DMS79 treated with DMSO at 0.1 percent for 48 hours (cell line): ENCODE measurements around the gene BAHCC1.
A peak's percentile ranks its signal among the peaks of the same experiment; 100 is the strongest.
"Not testable (repeated sequence)": the region's sequence is repeated elsewhere in the genome, so short reads cannot be mapped to it uniquely, and the experiment has no call there.

ENCODE experiments used
- DNase-seq: peaks from one replicate; lab custom pipeline; 2025; lab: John Stamatoyannopoulos, UW

Gene BAHCC1

DNA sequence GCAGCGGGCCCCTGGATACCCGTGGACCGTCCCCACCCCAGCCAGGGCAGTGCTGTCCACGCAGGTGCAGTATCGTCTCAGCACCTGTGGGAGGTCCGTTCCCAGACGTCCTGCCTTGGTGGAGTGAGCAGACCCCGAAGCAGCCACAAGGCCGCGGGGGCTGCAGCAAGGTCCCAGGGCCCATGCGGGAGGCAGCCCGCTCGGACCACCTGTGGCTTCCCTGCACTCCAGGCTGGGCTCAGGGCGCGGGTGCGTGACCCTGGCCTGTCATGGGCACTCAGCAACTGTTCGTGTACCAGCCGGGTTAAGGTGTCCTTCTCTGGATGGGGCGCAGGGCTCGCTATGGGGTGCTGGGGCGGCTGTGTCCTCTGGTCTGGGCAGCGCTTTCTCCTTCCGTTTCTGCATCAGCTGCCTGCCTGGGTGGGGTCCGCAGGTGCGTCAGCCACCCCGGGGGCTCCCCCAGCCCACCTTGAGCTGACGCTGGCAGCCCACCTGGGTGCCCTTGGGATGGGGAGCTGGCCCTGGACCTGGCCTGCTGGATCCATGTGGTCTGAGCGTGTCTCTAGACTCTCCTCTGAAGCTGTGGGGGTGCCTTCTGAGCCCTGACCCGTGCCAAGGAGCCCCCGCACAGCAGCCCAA, 18.4 kb downstream of the BAHCC1 start:
- no peak for DNase-seq

DNA sequence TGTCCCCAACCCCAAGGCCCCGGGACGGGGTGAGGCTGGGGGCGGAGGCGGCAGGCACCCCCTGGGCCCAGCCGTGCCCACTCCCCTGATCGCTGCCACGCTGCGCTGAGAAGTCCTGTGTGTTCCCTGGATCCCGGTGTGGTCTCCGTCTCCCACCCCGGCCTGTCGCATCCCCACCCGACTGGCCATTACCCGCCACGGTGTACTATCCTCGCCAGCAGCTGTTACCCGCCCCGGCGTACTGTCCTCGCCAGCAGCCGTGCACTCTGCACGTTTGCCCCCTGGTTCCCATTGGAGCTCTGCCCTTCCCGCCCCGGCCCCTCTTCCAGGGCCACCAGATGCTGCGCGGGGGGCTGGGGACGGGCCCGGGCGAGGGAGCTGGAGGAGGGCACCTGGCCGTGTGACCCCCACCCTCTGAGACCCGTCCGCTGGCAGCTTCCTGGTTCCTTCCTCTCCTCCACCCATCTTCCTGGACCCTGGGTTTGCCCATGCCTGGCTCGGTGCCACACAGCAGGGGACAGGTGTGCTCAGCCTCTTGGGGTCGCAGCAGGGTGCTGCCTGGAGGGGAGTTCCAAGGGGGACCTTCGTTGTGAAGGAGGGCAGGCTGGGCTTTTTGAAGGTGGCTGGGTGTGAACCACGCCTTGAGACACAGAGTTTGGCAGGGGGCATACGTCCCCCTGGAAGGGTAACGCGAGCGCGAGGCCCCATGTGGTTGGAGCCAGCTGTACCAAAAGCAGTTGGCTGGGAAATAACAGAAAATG, 19.7 kb downstream of the BAHCC1 start:
- DNase-seq = no peak

DNA sequence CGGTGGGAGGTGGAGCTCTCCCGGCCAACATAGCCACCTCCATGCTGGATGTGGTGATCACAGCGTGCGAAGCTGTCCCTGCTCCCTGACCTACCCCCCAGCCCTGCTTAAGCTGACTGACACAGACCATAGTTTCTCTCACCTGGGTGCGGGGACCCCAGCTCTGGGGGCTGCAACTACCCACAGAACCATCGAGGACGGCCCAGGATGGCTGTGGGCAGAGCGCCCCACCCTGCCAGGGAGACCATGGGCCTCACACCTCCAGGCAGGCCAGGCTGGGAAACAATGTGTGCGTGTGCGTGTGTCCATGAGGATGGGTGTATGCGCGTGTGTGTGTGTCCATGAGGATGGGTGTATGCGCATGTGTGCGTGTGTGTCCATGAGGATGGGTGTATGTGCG, 20.4 kb downstream of the BAHCC1 start:
- no peak for DNase-seq

DNA sequence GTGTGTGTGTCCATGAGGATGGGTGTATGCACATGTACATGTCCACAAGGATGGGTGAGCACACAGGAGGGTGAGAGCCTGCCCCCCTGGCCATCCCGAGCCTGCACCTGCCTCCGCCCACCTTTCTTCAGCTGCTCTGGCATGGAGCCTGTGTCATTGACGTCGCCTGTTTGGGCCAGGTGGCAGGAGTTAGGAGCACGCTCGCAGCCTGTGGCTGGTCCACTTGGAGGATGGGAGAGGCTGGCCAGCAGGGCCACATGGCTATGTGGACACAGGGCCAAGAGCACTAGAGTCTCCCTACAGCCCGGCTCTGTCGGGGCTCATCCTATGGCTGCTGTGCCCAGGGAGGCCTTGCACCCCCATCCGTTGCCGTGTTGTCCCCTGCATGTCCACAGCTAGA, 21.4 kb downstream of the BAHCC1 start:
- DNase-seq = peak; percentile 36

DNA sequence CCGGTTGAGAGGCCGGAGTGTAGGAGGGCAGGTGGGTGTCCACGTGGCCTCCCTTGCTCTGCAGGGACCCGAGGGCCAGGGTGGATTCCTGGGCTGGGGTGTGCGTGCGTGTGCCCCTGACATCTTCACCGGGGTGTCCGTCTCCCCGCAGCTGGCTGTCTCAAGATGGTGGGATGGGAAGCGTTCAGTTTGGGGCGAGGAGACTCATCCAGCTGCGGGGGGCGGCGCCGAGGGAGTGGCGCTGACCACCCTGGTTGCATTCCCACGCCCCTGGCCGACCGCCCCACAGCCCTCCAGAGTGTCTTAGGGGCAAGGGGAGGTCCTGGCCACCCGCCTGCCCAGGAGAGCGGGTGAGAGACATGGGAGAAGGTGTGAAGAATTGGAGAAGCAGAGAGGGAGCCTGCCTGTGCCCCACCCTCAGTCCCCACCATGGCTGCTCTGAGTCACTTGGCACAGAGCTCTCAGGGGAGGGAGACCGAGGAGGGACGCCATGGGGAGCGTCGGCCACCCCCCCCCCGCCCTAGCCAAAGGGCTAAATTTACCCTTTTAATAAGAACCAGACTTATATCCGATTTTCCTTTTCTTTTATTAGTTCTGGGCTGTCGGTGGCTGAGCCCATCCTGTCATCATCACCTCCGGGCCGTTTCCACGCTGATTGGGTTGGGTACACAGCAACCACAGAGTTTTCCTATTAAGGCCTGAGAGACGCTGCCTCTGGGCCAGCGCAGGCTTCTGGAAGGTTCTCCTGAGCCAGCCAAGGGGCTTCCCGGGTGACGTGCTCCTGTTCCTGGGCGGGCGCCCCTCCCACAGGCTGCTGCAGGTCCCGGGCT, 22.0 kb downstream of the BAHCC1 start:
- no peak for DNase-seq

DNA sequence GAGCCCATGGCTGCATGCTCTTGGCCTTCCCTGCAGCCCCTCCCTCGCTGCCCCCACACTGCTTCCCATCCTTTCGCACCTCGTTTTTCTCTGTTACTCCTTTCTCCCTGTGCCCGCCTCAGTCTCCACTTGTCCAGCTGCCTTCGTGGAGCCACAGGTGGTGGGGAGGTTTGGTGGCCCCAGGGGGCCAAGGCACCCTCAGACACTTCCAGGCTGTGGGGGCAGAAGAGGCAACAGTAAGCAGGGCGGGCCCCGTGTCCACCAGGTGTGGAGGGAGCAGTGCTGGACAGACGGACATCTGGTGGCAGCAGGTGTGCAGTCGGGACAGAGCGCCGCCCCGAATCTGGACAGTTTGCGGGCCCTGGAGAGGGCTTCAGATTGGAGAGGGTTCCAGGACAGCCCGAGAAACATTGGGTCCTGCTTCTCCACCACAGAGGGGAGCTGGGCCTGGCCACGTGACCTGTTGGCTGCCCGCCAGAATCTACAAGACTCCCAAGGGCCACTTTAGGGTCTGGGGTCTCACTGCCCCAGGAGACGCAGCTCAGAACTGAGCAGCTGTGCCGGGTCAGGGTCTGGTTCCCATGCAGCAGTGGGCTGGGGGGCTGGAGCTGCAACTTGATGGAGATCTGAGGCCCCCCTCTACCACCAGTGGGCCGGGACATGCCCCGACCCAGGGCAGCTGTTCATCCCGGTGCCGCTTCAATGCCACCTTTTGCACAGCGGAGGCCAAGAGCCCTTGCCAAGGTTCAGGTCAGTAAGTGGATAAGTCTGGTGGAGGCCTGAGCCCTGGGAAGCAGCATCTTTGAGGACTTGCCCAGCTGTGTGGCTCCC, 22.8 kb downstream of the BAHCC1 start:
- DNase-seq = peak; percentile 55

DNA sequence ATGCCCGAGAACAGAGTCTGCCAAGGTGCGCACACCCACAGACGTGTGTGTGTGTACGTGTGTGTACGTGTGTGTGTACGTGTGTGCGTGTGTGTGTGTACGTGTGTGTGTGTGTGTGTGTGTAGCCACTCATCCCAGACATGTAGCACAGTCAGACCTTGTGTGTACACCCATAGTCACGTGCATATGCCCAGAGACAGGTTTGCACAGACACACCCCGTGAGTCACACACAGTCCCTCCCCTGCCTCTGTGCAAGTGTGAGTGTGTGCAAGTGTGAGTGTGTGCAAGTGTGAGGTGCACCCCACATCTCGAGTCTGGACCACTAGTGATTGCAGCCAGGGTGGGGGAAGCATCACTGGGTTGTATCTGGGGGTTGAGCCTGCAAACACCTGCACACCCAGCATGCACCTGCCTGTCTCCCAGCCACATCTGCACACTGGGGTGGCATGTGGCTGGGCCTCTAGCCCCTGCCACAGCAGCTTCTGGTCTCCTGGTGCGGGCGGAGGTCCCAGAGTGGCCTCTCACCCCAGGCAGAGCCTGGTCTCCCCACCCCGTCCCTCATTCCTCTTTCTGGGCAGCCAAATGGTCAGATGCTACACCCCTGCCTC, 23.6 kb downstream of the BAHCC1 start:
- no peak for DNase-seq

DNA sequence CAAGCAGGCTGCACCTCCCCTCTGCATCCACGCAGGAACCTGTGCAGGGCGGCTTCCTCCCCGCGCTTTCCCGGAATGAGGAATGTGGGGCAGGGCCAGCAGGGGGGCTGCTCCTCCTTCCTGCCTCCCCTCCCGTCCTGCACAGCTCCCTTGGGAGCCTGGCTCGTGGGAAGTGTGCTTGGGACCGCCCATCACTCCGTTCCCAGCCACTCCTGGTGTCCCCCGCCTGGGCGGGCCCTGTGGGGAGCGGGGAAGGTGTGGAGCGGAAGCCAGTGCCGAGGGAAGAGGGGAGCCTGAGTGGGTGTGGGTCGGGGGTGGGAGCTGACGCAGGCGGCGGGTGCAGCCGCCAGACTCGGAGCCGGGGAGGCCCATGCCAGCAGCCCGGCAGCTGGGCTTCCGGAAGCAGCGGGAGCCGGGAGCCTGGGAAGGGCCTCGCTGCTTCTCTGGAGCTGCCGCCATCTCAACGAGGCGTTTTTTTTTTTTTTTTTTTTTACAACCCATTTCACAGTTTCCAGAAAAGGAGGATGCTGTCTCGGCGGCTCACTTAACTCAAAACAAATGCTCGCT, 24.1 kb downstream of the BAHCC1 start:
- peak; percentile 37 for DNase-seq

DNA sequence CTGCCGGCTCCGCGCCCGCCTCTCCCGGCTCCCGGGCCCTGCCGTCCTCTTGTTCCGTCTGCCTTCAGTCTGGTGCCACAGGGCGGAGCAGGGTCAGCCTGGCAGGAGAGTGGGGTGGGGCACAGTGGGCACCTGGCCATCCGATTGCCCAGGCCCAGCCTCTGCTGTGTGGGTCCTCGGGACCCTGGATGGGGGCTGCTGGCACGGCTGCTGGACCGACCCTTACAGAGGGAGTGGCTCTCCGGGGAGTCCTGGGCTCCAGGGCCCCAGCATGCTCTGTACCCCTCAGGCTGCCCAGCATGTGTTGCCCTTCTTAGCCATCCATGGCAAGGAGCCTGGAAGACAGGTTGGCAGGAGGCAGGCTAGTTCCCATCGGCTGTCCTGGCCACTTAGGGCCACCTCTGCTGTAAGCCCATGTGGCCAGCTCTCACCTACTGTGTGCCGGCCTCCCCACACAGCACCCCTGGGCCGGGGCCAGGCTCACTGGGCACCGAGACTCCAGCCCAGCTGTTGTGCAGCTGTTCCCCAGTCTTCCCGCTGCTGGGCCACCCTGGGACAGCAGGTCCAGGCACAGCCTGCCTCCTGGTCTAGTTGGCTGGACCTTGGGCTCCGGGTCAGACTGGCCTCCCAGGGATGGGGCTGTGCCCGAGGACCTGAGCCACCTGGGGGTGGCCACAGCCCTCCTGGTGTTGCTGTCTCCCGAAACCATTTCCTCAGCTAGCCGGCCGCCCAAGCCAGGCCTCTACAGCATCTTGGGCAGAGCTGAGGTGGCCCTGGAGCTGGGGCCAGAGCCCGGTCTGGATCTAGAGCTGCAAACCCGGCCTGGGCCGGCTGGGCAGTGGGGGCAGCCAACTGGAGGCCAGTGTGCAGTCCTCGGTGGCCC, 24.9 kb downstream of the BAHCC1 start:
- DNase-seq = no peak

DNA sequence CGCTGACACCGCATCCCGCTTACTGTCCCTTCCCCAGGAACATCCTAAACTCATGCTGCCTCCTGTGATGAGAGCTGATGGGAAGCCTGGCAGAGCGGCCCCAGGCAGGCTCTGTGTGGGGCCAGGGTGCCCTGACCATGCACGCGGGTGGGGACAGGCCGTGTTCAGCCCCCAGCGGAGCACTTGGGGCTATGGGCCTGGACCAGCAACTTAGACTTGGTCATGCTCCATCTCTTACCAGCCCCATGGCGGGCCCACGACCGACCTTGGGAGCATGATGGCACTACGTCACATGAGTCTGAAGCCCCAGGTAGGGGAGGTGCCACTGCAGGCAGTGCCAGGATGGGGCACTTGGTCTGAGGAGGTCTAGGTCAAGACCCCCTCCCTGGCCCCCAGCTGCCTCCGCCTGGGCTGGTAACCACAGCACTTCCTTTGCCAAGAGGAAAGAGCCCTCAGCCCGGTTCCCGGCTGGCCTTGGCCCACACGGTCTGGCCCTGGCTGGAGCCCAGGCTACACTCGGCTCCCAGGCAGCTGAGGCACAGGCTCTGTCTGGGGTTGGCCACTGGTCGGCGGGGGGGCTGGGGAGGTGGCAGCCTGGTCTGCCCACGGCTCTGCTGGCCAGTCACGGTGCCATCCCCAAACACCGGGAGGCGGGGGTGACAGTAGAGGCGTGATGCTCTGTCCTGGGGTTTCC, 25.7 kb downstream of the BAHCC1 start:
- no peak for DNase-seq

DNA sequence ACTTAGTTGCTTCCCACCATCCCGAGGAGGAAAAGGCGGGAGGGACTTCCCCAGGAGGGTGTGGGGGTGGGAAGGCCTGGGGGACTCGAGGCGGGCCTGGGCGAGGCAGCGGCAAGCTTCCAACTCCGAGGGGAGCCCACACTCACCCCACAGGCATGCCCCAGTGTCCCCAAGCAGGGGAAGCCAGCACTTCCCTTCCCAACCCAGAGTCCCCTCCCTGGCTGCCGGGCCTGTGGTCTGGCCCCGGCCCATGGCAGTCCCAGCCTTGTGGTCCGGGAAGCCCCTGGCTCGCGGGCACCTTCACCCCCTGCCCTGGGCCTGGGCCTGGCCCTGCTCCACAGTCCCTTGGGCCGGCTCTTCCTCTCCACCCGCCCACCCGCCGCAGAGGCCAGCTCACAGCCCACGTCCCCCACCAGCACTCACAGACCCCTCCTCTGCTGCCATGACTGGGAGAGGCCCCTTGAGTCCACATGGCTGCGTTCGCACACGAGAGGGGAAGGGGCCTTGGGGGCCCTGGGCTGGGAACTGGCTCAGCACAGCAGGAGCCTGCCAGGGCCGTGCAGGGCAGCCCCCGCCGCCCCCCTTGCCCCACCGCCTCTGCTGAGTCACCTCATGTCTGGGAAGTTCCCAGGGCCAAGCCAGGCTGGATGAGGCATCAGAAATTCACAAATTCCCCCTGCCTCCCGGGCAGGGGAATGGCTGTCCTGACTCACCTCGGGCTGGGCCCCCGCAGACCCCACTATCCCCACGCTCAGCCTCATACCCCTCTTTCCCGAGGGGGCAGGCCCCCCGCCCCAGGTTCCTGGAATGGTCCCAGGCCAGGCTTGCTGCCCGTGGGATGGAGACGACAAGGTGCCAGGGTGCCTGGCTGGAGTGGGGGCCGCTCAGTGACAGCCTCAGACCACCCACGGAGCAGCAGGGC, 27.8 kb downstream of the BAHCC1 start:
- no peak for DNase-seq

DNA sequence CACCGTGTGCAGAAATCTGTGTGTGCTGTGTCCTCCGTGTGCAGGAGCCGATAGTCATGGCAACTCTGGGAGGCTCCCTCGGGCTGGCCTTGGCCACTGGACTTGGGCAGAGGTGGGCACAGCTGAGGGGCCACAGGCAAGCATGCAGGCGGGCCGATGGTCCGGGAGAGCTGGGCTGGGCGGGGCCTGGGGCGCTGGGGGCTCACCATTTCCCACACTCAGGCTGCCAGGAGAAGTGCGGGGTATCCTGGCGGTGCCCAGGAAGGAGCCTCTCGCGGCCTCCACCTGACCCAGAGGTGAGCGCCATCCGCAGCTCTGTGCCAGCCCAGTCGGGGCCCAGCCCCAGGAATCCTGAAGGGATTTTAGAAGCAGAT, 28.4 kb downstream of the BAHCC1 start:
- no peak for DNase-seq

DNA sequence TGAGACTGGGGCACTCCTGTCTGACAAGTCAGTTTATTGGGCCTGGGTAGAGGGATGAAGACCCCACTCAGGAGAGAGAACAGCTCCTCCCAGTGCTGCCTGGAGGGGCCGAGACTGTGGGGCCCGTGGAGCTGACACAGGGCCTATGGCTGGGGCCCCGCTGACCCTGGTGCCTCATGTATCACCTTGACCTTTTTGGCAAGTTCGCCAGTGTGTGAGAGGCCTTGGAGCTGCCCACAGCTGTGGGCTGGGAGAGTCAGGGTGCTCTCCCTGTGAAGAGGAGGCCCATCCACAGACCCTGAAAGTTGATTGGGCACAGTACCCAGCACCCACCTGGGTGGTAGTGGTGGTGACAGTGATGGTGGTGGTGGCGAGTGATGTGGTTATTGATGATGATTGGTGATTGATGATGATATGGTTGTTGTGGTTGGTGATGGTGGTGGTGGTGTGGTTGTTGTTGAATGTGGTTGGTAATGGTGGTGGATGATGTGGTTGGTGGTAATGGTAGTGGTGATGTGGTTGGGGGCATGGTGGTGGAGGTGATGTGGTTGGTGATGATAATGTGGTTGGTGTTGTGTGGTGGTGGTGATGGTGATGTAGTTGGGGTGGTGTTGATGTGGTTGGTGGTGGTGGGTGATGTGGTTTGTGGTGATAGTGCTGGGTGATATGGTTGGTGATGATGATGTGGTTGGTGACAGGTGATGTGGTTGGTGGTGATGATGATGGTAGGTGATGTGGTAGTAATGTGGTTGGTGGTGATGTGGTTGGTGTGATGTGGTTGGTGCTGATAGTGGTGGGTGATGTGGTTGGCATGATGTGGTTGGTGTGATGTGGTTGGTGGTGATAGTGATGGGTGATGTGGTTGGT, 29.1 kb downstream of the BAHCC1 start:
- DNase-seq = no peak

DNA sequence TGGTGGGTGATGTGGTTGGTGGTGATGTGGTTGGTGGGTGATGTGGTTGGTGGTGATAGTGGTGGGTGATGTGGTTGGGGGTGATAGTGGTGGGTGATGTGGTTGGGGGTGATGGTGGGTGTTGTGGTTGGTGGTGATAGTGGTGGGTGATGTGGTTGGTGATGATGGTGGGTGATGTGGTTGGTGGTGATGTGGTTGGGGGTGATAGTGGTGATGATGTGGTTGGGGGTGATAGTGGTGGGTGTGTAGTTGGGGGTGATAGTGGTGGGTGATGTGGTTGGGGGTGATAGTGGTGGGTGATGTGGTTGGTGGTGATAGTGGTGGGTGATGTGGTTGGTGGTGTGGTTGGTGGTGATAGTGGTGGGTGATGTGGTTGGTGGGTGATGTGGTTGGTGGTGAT, 29.8 kb downstream of the BAHCC1 start:
- DNase-seq = not testable (repeated sequence)

DNA sequence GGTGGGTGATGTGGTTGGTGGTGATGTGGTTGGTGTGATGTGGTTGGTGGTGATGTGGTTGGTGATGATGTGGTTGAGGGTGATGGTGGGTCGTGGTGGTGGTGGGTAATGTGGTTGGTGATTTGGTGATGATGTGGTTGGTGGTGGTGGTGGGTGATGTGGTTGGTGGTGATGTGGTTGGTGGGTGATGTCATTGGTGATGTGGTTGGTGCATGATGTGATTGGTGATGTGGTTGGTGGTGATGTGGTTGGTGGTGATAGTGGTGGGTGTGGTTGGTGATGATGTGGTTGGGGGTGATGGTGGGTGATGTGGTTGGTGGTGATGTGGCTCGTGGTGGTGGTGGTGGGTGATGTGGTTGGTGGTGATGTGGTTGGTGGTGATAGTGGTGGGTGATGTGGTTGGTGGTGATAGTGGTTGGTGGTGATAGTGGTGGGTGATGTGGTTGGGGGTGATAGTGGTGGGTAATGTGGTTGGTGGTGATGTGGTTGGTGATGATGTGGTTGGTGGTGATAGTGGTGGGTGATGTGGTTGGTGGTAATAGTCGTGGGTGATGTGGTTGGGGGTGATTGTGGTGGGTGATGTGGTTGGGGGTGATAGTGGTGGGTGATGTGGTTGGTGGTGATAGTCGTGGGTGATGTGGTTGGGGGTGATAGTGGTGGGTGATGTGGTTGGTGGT, 30.6 kb downstream of the BAHCC1 start:
- not testable (repeated sequence) for DNase-seq

DNA sequence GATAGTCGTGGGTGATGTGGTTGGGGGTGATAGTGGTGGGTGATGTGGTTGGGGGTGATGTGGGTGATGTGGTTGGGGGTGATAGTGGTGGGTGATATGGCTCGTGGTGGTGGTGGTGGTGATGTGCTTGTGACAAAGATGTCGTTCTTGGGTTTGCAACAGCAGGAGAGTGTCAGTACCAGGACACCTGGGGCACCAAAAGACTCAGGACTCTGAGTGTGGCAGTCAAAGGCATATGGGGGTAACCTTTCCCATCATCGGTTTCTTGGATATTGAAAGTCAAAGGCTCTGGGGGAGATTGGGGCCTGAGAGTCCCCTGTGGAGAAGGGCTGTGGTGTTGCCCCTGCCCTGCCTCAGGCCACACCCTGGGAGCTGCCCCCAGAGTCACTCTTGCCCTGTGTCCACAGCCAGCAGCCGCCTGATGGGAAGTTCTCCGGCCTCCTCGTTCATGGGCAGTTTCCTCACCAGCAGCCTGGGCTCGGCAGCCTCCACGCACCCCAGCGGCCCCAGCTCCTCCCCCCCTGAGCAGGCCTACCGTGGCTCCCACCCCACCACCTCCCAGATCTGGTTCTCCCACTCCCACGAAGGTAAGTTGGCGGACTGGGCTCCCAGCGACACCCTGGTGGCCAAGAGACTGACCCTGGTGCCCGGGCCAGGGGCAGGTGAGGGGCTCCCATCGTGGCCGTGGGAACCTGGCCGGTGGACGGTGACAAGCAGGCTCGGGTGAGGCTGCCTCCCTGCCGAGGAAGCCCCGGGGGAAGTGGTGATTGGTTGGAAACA, 31.3 kb downstream of the BAHCC1 start:
- no peak for DNase-seq
